Chondrocyte (in vitro differentiated cells): ENCODE results near the gene FIGNL1. TPM values are rescaled to one million over a fixed set of nuclear protein-coding genes. Genes with fewer than 3 reads are reported as not detected.

Experiments used
- DNase-seq: peaks from one replicate; pipeline ENCODE4 v3.0.0; 2021; ENCODE audit warnings: mixed read lengths, low spot score
- H3K27ac Mint-ChIP-seq: one replicate; pipeline ENCODE4 v1.8.0; 2021; ENCODE audit warnings: mild to moderate bottlenecking, moderate library complexity, mixed read lengths; ENCODE audit not compliant: unreplicated experiment
- H3K27me3 Mint-ChIP-seq: 2 replicates; pipeline ENCODE4 v1.8.0; 2021; ENCODE audit warnings: low read depth, mixed read lengths
- H3K36me3 Mint-ChIP-seq: 2 replicates; pipeline ENCODE4 v1.8.0; 2021; ENCODE audit warnings: low read depth, mixed read lengths
- H3K4me1 Mint-ChIP-seq: 2 replicates; pipeline ENCODE4 v1.8.0; 2021; ENCODE audit warnings: low read depth, mild to moderate bottlenecking, mixed read lengths
- H3K4me3 Mint-ChIP-seq: one replicate; pipeline ENCODE4 v1.8.0; 2021; ENCODE audit warnings: mild to moderate bottlenecking, moderate library complexity, mixed read lengths; ENCODE audit not compliant: unreplicated experiment
- H3K9me3 Mint-ChIP-seq: 2 replicates; pipeline ENCODE4 v1.8.0; 2021; ENCODE audit warnings: low read depth, mixed read lengths
- CTCF ChIP-seq: fragments of 200-600 bp; sonication (generic); IDR thresholded peaks from 2 replicates; pipeline ENCODE4 v1.5.0; 2021; ENCODE audit warnings: antibody characterized with exemption, mild to moderate bottlenecking, moderate library complexity
- total RNA-seq: library from RNA; stranded (reverse); gene quantifications from 3 replicates; pipeline ENCODE4 v1.2.1, GENCODE V29; 2021

Gene FIGNL1
- total RNA-seq, 1 donor from 2014 or later, result 6.8 TPM

DNA sequence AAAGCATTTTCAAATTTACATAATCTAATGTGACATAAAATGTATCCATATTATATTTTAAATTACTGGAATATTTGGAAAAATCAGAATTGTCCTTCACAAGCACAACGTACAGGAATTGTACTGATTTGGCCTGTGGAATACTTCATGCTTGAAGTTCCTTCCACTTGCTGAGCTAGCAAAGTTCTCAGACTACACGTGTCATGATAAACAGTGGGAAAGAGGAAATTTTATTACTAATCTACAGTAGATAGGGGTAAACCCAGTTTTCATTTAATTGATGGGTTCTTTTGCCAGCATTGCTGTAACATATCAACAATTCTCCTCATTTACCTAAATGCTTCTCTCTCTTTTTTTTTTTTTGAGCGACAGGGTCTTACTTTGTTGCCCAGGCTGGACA is 45.6 kb upstream of the FIGNL1 start:
- Mint-ChIP-seq H3K27me3 (peaks cover 42% of the 10 kb centered on the region), H3K27ac (no peak overlapping the region)

DNA sequence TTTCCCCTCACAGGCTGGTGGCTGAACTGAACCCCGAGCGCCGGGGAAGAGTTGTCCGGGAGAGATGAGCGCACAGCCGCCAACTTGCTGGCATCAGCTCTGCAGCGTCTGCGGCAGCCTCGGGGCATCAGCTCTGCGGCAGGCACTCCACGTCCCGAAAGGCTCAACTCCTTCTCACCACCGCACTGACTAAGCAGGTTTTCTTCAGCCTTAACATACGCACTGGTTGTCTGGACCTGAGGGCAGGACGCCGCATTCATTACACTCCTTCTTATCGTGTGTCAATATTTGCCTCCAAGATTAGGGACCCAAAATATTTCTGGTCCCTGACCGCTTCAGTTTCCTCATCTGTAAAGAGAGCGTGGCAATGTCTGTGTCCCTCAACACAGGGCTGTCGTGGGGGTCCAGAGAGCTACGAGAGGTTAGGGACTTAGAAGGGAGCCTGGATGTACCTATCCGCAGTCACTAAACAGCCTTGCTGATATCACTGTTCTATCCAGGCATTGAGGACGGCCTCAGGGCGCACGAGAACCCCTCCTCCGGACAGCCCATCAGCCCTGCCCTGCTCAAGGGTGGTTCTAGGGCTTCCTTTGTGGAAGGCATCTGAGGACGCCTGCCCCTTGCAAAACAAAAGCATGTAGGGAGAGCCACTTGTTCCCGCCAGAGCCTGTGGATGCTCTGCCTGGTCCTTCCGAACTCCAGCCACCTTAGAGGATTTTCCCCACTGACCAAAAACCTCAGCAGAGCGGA is 42.8 kb upstream of the FIGNL1 start:
- Mint-ChIP-seq H3K27me3 (peaks cover 34% of the 10 kb centered on the region), H3K4me3 (no peak overlapping the region), H3K36me3 (no peaks in the 10 kb centered on the region), H3K9me3 (no peaks in the 10 kb centered on the region), H3K4me1 (peaks cover 6% of the 10 kb centered on the region), H3K27ac (no peak overlapping the region)
- TF ChIP-seq CTCF, result no peak
- no peak for DNase-seq

More for the DNA sequence above, 45.6 kb upstream of the FIGNL1 start:
- DNase-seq, result no peak
- H3K36me3 Mint-ChIP-seq, result no peaks in the 10 kb centered on the region
- H3K9me3 Mint-ChIP-seq, result no peaks in the 10 kb centered on the region
- H3K4me1 Mint-ChIP-seq, result peaks cover 6% of the 10 kb centered on the region
- H3K4me3 Mint-ChIP-seq, result no peak overlapping the region
- TF ChIP-seq CTCF, result no peak

GRCh38 chr7:50491943-50492342 is 41.8 kb upstream of the FIGNL1 start:
- peaks cover 3% of the 10 kb centered on the region for H3K4me1 Mint-ChIP-seq
- no peak overlapping the region for H3K4me3 Mint-ChIP-seq
- H3K9me3 Mint-ChIP-seq, result no peaks in the 10 kb centered on the region
- DNase-seq, result no peak
- peaks cover 27% of the 10 kb centered on the region for H3K27me3 Mint-ChIP-seq
- TF ChIP-seq CTCF, result no peak
- H3K36me3 Mint-ChIP-seq, result no peaks in the 10 kb centered on the region
- H3K27ac Mint-ChIP-seq, result no peak overlapping the region

- Mint-ChIP-seq H3K9me3 (no peaks in the 10 kb centered on the region), H3K36me3 (no peaks in the 10 kb centered on the region)
Observed at GRCh38 chr7:50491209-50491608, 41.1 kb upstream of the FIGNL1 start.

DNA sequence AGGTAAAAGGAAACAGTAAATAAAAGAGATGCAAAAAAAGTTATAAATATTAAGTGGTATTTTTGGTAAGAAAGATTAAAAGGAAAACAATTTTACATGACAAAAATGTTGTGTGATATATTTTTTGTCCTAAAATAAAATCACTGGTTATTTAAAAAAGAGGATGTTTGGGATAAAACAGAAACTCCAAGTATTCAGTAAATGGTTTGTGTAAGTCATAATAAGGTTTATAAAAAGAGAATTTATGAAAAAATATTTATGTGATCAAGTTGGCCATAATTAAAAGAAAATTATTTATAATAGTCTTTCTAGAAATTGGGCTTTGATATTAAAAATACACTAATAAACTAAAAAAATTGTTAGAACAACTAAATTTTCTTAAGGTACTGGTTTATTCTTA is 38.2 kb upstream of the FIGNL1 start:
- no peak overlapping the region for H3K4me3 Mint-ChIP-seq
- H3K9me3 Mint-ChIP-seq, result no peaks in the 10 kb centered on the region
- H3K4me1 Mint-ChIP-seq, result no peaks in the 10 kb centered on the region
- TF ChIP-seq CTCF, result no peak
- DNase-seq, result no peak
- H3K27me3 Mint-ChIP-seq, result peaks cover 35% of the 10 kb centered on the region
- no peak overlapping the region for H3K27ac Mint-ChIP-seq
- no peaks in the 10 kb centered on the region for H3K36me3 Mint-ChIP-seq

More at GRCh38 chr7:50491209-50491608, 41.1 kb upstream of the FIGNL1 start:
- Mint-ChIP-seq H3K4me1 (no peaks in the 10 kb centered on the region), H3K27me3 (peaks cover 29% of the 10 kb centered on the region), H3K27ac (no peak overlapping the region), H3K4me3 (no peak overlapping the region)
- DNase-seq, result no peak
- TF ChIP-seq CTCF, result no peak
